ENCODE data around the gene MYLIP. TPM values are rescaled to one million over a fixed set of nuclear protein-coding genes. Genes with fewer than 3 reads are reported as not detected.

MYLIP gene
- total and polyA plus RNA-seq, 2 experiments from 2014 or later, result 26.7 to 33.8 TPM

DNA sequence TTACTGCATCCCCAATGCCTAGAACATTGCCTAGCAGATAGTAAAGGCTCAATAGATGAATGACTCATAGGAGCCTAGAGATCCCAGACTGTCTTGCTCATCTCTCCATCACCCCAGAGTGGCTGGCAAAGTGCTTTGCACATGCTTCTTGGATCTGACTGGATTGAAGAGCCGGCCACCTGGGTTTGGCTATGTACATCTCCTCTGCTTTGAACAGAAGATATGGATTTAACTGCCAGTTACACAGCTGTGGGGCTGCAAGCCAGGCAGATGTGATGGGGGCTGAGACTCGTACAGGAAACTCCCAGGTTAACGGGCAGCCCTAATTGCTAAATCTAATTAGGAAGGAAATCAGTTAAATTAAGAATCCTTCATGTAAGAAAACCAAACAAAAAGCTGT lies 28.6 kb downstream of the MYLIP start:
- Mint-ChIP-seq H3K4me3 (no peak overlapping the region), H3K27ac (no peak overlapping the region), H3K4me1 (no peaks in the 10 kb centered on the region), H3K27me3 (ENCODE audit: insufficient read depth, low read depth, poor library complexity) (peaks cover 1% of the 10 kb centered on the region), H3K36me3 (ENCODE audit: low read depth) (peaks cover 44% of the 10 kb centered on the region), H3K9me3 (peaks cover 12% of the 10 kb centered on the region; the same call in 2 of the 3 replicates)
- H3K9me2 ChIP-seq (ENCODE audit: insufficient read depth), result no peaks in the 10 kb centered on the region
- no peak overlapping the region for H3K4me3 ChIP-seq
- DNase-seq (ENCODE audit: low spot score), result no peak
- H3K4me1 ChIP-seq (ENCODE audit: insufficient read depth), result no peaks in the 10 kb centered on the region
- TF ChIP-seq ZNF114 (CRISPR knock-in tag; IDR thresholded peaks at IDR 0.05) (no peak), EZH2 (IDR thresholded peaks at IDR 0.05; ENCODE audit: low read depth, unreplicated experiment) (no peak), EZH2phosphoT487 (IDR thresholded peaks at IDR 0.05; ENCODE audit: unreplicated experiment) (no peak), STAT1 (IDR thresholded peaks at IDR 0.05; ENCODE audit: unreplicated experiment) (no peak), ZNF331 (CRISPR knock-in tag; IDR thresholded peaks at IDR 0.05; ENCODE audit: low read depth) (no peak), NANOG (IDR thresholded peaks at IDR 0.05; ENCODE audit: borderline replicate concordance) (no peak), POLR2AphosphoS5 (IDR thresholded peaks at IDR 0.05; ENCODE audit: low read depth) (no peak), CREB1 (CRISPR knock-in tag; IDR thresholded peaks at IDR 0.05; ENCODE audit: low read depth) (no peak), JUNB (IDR thresholded peaks at IDR 0.05; ENCODE audit: unreplicated experiment) (no peak)
- TF ChIP-seq, protein P1, sequence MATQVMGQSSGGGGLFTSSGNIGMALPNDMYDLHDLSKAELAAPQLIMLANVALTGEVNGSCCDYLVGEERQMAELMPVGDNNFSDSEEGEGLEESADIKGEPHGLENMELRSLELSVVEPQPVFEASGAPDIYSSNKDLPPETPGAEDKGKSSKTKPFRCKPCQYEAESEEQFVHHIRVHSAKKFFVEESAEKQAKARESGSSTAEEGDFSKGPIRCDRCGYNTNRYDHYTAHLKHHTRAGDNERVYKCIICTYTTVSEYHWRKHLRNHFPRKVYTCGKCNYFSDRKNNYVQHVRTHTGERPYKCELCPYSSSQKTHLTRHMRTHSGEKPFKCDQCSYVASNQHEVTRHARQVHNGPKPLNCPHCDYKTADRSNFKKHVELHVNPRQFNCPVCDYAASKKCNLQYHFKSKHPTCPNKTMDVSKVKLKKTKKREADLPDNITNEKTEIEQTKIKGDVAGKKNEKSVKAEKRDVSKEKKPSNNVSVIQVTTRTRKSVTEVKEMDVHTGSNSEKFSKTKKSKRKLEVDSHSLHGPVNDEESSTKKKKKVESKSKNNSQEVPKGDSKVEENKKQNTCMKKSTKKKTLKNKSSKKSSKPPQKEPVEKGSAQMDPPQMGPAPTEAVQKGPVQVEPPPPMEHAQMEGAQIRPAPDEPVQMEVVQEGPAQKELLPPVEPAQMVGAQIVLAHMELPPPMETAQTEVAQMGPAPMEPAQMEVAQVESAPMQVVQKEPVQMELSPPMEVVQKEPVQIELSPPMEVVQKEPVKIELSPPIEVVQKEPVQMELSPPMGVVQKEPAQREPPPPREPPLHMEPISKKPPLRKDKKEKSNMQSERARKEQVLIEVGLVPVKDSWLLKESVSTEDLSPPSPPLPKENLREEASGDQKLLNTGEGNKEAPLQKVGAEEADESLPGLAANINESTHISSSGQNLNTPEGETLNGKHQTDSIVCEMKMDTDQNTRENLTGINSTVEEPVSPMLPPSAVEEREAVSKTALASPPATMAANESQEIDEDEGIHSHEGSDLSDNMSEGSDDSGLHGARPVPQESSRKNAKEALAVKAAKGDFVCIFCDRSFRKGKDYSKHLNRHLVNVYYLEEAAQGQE (IDR thresholded peaks at IDR 0.05; ENCODE audit: unreplicated experiment), result no peak
- TF ChIP-seq, protein P2, sequence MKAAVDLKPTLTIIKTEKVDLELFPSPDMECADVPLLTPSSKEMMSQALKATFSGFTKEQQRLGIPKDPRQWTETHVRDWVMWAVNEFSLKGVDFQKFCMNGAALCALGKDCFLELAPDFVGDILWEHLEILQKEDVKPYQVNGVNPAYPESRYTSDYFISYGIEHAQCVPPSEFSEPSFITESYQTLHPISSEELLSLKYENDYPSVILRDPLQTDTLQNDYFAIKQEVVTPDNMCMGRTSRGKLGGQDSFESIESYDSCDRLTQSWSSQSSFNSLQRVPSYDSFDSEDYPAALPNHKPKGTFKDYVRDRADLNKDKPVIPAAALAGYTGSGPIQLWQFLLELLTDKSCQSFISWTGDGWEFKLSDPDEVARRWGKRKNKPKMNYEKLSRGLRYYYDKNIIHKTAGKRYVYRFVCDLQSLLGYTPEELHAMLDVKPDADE (IDR thresholded peaks at IDR 0.05), result no peak
- TF ChIP-seq, protein P3, sequence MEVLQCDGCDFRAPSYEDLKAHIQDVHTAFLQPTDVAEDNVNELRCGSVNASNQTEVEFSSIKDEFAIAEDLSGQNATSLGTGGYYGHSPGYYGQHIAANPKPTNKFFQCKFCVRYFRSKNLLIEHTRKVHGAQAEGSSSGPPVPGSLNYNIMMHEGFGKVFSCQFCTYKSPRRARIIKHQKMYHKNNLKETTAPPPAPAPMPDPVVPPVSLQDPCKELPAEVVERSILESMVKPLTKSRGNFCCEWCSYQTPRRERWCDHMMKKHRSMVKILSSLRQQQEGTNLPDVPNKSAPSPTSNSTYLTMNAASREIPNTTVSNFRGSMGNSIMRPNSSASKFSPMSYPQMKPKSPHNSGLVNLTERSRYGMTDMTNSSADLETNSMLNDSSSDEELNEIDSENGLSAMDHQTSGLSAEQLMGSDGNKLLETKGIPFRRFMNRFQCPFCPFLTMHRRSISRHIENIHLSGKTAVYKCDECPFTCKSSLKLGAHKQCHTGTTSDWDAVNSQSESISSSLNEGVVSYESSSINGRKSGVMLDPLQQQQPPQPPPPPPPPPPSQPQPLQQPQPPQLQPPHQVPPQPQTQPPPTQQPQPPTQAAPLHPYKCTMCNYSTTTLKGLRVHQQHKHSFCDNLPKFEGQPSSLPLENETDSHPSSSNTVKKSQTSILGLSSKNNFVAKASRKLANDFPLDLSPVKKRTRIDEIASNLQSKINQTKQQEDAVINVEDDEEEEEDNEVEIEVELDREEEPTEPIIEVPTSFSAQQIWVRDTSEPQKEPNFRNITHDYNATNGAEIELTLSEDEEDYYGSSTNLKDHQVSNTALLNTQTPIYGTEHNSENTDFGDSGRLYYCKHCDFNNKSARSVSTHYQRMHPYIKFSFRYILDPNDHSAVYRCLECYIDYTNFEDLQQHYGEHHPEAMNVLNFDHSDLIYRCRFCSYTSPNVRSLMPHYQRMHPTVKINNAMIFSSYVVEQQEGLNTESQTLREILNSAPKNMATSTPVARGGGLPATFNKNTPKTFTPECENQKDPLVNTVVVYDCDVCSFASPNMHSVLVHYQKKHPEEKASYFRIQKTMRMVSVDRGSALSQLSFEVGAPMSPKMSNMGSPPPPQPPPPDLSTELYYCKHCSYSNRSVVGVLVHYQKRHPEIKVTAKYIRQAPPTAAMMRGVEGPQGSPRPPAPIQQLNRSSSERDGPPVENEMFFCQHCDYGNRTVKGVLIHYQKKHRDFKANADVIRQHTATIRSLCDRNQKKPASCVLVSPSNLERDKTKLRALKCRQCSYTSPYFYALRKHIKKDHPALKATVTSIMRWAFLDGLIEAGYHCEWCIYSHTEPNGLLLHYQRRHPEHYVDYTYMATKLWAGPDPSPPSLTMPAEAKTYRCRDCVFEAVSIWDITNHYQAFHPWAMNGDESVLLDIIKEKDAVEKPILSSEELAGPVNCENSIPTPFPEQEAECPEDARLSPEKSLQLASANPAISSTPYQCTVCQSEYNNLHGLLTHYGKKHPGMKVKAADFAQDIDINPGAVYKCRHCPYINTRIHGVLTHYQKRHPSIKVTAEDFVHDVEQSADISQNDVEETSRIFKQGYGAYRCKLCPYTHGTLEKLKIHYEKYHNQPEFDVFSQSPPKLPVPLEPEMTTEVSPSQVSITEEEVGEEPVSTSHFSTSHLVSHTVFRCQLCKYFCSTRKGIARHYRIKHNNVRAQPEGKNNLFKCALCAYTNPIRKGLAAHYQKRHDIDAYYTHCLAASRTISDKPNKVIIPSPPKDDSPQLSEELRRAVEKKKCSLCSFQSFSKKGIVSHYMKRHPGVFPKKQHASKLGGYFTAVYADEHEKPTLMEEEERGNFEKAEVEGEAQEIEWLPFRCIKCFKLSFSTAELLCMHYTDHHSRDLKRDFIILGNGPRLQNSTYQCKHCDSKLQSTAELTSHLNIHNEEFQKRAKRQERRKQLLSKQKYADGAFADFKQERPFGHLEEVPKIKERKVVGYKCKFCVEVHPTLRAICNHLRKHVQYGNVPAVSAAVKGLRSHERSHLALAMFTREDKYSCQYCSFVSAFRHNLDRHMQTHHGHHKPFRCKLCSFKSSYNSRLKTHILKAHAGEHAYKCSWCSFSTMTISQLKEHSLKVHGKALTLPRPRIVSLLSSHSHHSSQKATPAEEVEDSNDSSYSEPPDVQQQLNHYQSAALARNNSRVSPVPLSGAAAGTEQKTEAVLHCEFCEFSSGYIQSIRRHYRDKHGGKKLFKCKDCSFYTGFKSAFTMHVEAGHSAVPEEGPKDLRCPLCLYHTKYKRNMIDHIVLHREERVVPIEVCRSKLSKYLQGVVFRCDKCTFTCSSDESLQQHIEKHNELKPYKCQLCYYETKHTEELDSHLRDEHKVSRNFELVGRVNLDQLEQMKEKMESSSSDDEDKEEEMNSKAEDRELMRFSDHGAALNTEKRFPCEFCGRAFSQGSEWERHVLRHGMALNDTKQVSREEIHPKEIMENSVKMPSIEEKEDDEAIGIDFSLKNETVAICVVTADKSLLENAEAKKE (CRISPR knock-in tag; IDR thresholded peaks at IDR 0.05), result no peak
- TF ChIP-seq, protein P4, sequence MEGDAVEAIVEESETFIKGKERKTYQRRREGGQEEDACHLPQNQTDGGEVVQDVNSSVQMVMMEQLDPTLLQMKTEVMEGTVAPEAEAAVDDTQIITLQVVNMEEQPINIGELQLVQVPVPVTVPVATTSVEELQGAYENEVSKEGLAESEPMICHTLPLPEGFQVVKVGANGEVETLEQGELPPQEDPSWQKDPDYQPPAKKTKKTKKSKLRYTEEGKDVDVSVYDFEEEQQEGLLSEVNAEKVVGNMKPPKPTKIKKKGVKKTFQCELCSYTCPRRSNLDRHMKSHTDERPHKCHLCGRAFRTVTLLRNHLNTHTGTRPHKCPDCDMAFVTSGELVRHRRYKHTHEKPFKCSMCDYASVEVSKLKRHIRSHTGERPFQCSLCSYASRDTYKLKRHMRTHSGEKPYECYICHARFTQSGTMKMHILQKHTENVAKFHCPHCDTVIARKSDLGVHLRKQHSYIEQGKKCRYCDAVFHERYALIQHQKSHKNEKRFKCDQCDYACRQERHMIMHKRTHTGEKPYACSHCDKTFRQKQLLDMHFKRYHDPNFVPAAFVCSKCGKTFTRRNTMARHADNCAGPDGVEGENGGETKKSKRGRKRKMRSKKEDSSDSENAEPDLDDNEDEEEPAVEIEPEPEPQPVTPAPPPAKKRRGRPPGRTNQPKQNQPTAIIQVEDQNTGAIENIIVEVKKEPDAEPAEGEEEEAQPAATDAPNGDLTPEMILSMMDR (conservative IDR thresholded peaks at IDR 0.05; ENCODE audit: low read depth in 2 of 2), result no peak
- H3K79me2 ChIP-seq (replicated peaks; ENCODE audit: insufficient read depth), result no peaks in the 10 kb centered on the region
- no peaks in the 10 kb centered on the region for H3F3A ChIP-seq (replicated peaks; ENCODE audit: low read depth)
- H2AFZ ChIP-seq, result no peak overlapping the region
- no peak for ATAC-seq
- H3K27me3 ChIP-seq (ENCODE audit: insufficient read depth), result no peaks in the 10 kb centered on the region
- H3K27ac ChIP-seq (ENCODE audit: low read depth), result no peak overlapping the region
- H4K20me1 ChIP-seq (replicated peaks; ENCODE audit: insufficient read depth), result no peaks in the 10 kb centered on the region
- peaks cover 8% of the 10 kb centered on the region; the same call in 1 of the 2 replicates for H3K36me3 ChIP-seq (ENCODE audit: insufficient read depth)
- H3K4me2 ChIP-seq, result no peak overlapping the region
